HG03196 (cell line): ENCODE results near the gene TFEB.

Source experiments
- ATAC-seq: cut with Tn5 transposase; IDR thresholded peaks from one replicate; pipeline ENCODE4 v1.9.1; 2021; ENCODE audit not compliant: unreplicated experiment

Gene TFEB

DNA sequence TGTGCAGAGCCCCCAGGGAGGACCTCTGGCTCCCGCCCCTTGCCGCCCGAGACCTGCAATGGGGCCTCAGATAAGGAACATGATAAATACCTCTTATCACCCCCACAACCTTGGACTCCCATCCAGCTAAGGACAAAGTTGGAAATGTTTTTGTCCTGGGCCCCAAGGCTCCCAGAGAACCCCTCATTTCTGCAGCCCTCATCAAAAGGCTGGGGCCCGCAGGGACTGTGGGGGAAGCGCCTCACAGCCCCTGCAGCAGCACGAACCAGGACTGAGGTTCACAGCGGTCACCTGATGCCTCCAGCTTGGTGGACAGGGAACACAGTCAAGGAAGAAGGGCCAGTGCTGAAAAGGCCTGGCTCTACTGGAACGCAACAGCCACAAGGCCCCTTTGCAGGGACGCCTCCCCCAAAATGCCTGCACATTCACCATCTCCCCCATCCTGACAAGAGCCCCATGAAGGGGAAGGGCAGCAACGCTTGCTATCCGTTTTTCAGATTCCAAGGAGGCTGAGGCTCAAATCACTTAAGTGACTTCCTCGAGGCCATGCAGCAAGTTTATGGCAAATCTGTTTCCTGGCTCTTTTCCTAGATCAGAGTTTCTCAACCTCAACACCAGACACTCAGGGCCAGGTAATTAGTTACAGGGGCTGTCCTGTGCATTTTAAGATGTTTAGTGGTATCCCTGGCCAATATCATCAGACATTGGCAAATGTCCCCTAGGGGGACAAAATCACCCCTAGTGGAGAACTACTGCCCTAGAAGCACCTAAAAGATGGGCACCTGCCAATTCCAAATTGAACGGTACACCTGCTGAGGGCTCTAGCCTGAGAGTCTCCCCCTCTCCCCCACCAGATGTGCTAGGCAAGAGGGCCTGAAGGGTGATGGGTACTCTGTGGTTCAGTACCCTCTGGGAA is 10.6 kb downstream of the TFEB start:
- no peak for ATAC-seq

DNA sequence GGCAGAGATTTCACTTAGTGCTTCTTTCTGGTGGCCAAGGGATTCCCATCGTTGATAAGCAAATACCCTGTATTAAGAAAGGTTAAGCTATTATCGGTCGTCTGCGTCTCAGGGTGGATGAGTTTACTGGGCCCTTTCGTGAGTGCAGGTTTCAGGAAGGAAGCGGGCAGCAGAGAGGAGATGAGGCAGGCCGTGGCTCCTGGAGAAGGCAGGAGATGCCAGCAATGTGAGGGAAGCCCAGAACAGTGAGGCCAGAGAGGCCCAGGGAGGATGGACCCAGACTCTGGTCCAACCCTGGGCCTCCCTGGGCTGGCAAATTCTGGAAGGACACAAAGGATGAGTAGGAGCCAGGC is 11.2 kb downstream of the TFEB start:
- ATAC-seq, result no peak

DNA sequence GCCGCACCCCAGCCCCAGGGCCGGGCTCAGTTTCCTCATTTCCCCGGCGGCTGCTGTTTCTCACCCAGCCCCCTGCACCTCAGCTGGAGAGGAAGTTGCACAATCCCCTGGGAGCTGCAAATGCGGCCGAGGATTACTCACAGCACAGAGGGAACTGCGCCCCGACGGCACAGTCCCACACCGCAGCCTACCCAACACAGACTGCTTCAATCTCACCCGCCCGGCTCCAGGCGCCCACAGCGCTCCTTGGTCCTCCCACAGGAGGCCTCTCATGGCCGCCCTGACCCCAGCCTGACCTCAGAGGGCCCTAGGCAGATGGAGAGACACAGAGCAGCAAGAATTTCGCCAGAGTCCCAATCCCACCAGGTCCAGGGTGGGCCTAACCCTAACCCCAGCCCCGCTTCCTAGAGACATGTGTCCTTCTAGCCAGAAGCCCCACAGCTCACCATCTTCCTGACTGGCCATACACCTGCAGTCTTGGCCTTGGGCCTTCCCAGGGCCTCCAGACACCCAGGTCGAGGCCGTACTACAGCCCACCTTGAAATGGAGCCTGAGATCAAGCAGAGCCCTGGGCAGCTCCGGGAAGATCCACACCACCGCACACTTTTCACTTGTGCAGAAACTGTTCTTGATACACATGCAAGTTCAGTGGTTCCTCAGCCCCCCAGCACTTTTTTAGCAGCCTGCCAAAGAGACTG is 11.7 kb downstream of the TFEB start:
- ATAC-seq, result peak; percentile 64

DNA sequence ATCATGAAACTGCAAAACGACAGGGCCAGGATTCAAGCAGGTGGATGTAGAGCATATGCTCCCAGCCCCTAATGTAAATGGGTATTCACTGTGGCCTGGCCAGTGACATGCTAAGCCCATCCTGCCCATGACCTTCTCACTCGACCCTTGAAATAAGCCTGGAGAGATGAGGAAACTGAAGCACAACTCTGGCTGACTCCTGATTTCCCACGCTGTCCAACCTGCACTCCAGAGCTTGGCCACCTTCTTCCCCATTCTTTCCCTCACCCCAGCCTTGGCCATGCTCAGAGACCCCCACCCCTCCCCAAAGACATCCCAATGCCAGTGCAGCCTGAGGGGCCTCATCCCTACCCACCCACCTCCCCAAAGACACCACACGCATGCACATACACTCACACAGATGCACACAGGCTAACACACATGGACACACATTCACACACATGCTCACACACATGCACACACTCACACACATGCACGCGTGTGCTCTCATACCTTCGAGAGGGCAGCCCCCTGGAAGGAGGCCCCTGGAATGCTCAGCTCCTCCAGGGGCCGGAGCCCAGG is 12.4 kb downstream of the TFEB start:
- no peak for ATAC-seq

DNA sequence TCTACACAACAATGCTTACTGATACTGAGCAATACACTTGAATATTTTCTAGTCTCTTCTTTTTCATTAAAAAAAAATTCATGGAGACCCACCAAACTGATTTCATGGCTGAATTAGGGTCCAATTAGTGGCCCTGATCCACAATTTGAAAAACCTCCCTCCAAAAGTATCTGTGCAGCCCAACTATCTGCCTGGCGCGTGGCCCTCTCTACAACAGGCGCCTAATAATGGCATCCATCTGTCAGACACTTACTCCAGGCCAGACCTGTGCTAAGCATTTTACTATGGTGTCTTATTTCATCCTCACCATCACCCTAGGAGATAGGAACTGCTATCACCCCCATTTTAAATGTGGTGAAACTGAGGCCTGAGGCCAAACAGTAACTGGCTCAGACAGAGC is 14.0 kb downstream of the TFEB start:
- ATAC-seq, result no peak

DNA sequence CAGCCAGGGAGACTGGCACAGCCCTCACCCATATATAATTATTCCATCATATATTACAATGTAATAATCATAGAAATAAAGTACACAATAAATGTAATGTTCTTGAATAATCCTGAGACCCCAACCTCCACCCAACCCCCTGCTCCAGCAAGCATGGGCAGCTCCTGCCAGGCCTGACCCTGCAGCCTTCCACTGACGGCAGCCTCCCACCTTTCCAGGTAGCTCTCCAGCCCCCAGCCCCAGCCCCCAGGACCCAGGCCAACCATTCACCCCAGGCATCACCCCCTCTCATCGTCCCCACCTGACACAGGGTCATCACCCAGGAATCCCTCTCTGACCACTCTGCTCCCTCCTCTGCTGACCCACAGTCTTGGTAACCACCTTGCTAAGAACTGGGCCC is 14.6 kb downstream of the TFEB start:
- ATAC-seq, result no peak

DNA sequence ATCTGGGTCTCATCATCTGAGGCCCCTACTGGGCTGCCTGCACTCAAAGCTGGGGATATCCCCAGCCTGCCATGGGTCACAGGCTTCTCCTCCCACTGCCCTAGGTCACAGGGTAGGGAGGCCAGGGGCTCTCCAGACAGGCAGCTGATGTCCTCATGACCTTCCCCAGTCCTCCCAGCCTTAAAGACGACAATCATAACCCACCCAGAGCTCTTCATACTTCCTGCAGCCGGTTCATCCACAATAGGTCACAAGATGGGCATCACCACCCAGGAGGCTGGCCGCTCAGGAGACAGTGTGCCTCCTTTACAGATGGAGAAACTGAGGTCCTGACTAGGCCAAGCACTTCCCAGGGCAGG is 15.2 kb downstream of the TFEB start:
- ATAC-seq, result peak; percentile 28

DNA sequence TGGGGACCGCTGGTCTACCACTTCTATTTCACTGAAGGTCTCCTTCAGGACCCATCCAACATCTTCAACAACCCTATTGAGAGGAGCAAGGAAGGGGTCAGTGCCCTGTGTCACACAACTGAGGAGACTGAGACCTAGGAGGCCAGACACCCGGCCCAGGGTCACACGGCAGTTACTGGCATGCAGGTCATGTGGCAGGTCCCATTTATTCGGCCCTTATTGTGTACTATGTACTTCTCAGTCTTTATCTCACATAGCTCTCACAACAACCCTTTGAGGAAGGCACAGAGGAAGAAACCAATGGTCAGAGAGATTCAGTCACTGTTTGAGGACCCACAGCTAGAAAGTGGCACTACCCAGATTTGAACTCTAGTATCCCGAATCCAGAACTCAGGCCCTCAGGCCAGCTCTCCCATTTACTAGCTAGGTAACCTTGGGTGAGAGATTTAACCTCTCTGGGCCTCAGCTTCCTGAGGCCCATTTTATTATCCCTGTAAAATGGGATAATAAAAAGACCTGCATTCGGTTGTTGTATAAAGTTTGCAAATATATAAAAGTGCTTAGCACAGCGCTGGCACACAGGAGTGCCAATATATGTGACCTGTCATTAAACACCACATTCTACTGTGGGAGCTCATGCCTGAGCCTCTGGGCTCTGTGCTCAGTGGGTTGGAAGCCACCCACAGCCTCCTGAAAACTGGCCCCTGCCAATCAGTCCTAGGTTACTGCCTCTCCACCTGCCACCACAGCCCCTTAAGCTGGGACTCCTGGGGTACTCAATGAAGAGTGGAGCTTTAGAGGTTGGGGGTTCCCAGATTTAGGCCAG is 15.8 kb downstream of the TFEB start:
- no peak for ATAC-seq

DNA sequence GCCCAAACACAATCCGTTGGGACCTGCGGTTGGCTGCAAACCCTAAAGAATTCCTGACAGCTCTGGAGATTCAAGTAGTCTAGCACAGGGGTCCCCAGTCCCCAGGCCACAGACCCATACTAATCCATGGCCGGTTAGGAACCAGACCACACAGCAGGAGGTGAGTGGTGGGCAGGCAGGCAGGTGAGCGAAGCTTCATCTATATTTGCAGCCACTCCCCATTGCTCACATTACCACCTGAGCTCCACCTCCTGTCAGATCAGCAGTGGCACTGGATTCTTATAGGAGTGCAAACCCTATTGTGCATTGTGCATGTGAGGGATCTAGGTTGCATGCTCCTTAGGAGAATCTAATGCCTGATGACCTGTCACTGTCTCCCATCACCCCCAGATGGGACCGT is 16.6 kb downstream of the TFEB start:
- ATAC-seq, result no peak

DNA sequence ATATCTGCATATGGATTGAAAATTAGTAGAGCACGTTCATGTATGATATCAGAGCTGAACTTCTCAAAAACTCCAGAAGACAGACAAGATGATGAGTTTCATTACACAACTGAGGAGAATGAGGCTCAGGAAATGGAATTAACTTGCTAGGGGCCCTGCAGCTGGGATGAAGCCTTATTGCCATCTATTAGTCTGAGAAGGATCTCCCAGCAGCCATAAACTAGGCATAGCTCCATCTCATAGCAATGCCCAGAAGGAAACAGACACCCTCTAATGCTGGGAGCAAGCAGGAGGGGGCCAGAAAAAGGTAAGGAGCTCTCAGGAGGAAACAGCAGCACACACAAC is 18.0 kb downstream of the TFEB start:
- no peak for ATAC-seq

DNA sequence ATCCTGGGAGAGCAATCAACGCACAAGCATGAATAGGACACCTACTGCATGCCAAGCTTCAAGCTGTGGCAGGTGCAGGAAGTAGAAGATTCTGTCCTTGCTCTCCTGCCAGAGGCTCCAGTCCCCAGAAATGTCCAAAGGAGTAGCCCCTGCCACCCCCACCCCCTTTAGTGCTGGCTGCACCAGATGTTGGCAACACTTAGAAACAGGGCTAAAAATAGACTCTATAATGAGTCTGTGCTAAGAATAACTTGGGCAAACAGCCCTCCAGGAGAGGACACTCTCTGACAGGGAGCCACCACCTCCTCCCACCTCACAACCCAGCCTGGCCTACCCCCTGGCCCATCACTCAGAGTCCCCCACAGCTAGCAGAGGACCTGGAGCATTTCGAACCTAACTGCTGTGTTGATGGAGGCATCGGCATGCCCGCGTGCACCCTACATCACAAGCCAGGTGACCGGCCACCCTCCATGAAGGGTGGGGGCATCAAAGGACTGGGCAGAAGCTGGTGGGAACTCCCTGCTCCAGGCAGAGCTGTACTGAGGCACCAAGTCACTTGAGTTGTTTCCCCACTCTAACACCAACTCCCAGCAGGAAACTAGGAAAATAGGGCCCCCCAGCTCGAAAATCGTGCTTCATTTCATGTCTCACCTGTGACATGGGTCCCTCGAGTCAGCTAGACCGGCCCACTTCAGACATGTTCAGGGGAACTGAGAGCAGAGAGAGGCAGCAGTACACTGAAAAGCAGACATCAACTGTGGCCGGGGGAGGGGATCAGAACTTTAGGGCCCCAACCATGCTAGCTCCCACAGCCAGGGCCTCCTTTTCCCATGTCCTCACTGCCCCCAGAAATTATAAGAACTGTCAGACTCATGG is 18.7 kb downstream of the TFEB start:
- ATAC-seq, result no peak

DNA sequence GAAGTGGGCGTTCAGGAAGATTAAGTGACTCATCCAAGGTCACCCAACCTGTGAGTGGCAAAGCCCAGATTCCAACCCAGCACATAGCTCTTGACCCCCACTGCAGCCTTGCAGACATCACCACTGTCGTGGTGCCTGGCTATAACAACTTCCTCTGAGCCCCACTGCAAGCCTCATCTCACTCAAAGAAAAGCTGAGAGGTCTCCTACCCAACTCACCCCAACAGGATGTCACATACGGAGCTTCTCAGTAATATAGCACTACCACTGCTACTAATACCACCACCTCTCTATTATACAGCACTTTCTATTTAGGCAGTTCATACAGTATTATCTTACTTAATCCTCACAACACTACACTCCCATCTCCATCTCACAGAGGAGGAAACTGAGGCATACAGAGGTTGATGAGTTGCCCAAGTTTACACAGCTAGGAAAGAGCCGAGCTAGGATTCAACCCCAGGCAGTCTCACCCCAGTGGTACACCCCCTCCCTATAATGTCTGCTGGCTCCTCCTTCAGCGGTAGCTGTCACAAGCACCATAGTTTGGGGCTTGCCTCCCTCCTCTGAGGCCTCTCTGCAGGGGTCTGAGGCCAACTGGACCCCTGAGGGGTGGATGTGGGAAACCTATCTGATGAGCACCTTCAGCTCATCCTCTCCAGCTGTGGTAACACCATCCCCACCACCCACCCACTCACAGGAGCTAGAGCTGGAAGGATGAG is 19.5 kb downstream of the TFEB start:
- no peak for ATAC-seq

DNA sequence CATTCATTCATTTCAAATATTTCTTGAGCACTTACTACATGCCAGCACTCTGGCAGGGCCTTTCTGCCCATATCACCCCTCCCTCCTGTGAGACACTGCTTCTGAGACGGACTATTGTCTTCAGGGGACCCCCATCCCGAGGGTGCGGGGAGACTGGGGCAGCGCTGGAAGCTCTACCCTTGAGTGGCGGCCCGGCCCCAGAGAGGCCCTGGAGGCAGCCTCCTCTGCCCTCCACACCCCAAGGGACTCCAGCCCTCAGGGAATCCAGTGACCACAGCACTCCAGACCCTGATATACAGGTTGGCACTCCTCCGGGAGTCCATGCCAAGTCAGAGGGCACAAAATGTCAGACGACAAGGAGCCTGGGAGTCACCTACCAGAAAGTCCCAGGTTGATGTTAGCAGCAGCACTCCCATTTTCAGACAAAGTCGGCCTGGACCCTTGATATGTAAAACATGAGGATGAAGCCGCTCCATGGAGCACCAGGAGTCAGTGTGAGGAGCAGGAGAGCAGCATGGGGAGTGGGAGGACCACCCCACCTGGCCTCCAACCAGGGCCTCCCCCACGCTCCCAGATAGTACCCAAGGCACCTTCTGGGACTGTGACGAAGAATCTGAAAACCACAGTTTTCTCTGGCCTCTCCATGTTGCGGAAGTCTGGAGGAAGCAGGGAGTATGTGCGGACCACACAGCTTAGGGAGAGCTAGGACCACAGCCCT is 20.7 kb downstream of the TFEB start:
- ATAC-seq, result no peak

DNA sequence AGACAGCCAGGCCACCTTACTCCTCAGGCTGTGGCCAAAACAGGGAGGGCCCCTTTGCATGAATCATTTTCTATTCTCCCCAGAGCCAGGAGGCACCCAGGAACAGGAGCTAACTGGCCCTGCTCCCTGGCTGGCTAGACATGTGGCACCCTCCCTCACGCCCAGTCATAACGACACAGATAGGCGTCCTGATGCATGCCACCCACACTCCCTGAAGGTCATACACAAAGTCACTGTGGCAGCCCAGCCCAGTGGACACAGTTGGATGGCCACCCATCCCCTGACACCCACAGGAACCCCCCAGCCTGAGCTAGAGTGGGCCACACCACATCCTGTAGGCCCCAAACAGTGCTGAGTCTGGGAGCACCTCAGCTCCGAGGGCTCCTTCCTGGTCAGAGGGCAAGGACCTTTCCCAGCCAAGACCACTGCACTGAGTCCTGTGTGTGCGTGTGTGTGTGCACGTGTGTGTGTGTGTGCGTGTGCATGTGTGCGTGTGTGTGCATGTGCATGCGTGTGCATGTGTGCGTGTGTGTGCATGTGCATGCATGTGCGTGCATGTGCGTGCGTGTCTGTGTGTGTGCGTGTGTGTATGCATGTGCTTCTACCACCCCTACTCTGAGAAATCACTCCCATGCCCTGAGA is 21.6 kb downstream of the TFEB start:
- ATAC-seq, result peak; percentile 55

DNA sequence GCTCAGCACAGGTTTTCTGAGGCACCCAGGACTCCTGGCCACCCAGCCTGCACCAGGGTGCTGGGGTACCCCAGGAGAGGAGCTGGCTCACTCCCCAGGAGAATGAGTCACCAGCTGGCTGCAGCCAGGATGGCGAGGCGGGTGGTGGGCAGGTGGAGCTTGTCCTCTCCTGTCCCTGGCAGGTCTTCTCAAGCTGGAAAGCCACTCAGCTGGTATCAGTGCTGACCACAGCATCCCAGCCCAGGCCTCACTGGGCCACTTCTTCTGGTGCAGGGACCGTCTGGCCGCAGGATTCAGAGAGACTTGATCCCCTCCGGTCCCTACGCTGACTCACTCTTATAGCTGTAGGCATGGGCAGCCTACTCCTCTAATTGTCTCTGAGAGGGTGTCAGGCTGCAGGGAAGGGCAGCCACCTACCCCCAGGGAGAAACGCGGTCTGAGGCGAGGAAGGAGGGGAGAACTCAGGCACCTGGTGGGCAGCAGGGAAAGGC is 22.2 kb downstream of the TFEB start:
- ATAC-seq, result no peak

DNA sequence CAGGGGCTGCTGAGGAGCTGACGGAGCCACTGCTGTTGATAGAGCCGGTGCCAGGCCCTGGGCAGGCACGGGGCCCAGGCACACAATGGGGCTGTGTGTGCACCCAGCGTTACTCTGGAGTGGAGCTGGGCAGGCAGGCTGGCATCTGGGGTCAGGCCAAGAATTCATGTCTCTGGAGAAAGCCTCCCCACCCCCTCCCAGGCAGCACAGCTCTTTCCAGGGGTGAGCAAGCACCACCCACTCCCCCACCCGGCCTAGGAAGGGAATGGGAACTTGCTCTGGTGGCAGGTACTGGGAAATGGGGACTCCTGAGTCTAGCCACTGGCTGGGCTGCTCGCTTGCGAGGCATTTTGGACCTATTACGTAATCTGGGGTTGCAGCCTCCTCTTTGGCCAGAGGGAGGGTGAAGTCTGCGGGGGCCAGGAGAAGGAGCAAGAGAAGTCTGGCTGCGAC is 22.7 kb downstream of the TFEB start:
- no peak for ATAC-seq

DNA sequence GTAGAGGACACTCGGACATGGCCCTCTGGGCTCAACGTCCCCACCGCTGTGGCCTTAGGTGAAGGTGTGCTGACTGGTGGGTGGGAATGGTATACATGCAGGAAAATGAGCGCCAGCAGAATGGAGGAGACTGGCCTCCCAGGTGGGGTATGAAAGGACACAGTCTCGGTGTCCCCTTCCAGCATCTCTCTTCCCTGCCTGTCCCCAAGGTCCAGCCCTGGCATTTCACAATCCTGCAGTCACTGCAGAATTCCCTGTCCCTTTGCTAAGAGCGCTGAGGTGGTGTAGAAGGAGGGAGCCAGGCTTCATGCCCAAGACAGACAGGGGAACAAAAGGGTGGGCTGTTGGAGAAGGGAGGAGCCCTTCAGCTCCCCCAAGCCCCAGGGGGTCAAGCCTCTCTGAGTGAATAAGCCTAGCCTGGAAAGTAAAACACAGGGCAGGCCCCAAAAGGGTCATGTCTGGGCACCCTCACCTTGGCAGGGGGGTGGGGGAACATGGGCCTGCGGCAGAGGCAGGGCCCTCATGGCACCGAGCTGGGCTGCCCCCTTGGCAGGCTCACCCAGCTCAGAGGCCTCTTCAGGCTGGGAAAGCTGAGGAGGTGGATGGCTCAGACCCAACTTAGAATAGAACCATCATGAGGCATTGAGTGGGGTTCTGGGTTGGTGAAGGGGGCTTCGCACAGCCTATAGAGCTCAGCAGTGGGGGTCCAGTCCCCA is 23.9 kb downstream of the TFEB start:
- no peak for ATAC-seq

DNA sequence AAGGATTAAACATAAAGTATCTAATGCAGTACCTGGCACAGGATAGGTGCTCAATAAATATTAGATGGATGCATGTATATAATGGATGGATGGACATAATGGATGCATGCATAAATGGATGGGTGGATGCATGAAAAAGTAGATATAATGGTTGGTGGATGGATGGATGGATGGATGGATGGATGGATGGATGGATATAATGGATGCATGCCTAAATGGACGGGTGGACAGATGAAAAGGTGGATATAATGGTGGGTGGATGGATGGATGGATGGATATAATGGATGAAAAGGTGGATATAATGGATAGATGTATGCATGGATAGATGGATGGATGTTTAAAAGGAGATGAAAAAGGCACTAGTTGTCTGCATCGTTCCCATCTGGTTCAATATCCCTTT is 26.0 kb downstream of the TFEB start:
- ATAC-seq, result no peak
